NOMO-1 treated with dmso at 0.1 percent for 144 hours (cell line): ENCODE data around the gene PSMG2.
A peak's percentile ranks its signal among the peaks of the same experiment; 100 is the strongest.
"Not testable (repeated sequence)": the region's sequence is repeated elsewhere in the genome, so short reads cannot be mapped to it uniquely, and the experiment has no call there.

ENCODE experiments used
- DNase-seq: peaks from one replicate; lab custom pipeline; 2025; ENCODE audit not compliant: unreplicated experiment; lab: John Stamatoyannopoulos, UW

PSMG2 gene

GRCh38 chr18:12721495-12722275 is 18.8 kb downstream of the PSMG2 start:
- no peak for DNase-seq

- DNase-seq = no peak
Observed at GRCh38 chr18:12722731-12723130, 19.9 kb downstream of the PSMG2 start.

- DNase-seq = no peak
Observed at GRCh38 chr18:12726331-12726730, 23.5 kb downstream of the PSMG2 start.

GRCh38 chr18:12726774-12727550 is 24.1 kb downstream of the PSMG2 start:
- DNase-seq = peak; percentile 24

- DNase-seq = no peak
Observed at GRCh38 chr18:12737243-12737902, 34.5 kb downstream of the PSMG2 start.

GRCh38 chr18:12741351-12741750 is 38.5 kb downstream of the PSMG2 start:
- no peak for DNase-seq

GRCh38 chr18:12742453-12742852 is 39.6 kb downstream of the PSMG2 start:
- no peak for DNase-seq

GRCh38 chr18:12744103-12744502 is 41.3 kb downstream of the PSMG2 start:
- peak; percentile 6 for DNase-seq

GRCh38 chr18:12745095-12745795 is 42.4 kb downstream of the PSMG2 start:
- DNase-seq = no peak

GRCh38 chr18:12747530-12748315 is 44.9 kb downstream of the PSMG2 start:
- DNase-seq = no peak

- no peak for DNase-seq
Observed at GRCh38 chr18:12748671-12749070, 45.8 kb downstream of the PSMG2 start.

- no peak for DNase-seq
Observed at GRCh38 chr18:12749121-12749520, 46.3 kb downstream of the PSMG2 start.

- DNase-seq = no peak
Observed at GRCh38 chr18:12750076-12750714, 47.4 kb downstream of the PSMG2 start.

GRCh38 chr18:12750715-12751502 is 48.1 kb downstream of the PSMG2 start:
- DNase-seq = no peak

GRCh38 chr18:12751503-12751884 is 48.7 kb downstream of the PSMG2 start:
- no peak for DNase-seq

- DNase-seq = no peak
Observed at GRCh38 chr18:12751891-12752290, 49.0 kb downstream of the PSMG2 start.

- no peak for DNase-seq
Observed at GRCh38 chr18:12754511-12754910, 51.7 kb downstream of the PSMG2 start.

GRCh38 chr18:12755606-12756005 is 52.8 kb downstream of the PSMG2 start:
- DNase-seq = not testable (repeated sequence)

- not testable (repeated sequence) for DNase-seq
Observed at GRCh38 chr18:12756619-12757239, 53.9 kb downstream of the PSMG2 start.
